CD4-positive, alpha-beta T cell (primary cell): ENCODE measurements around the gene PTPN23. TPM values are rescaled to one million over a fixed set of nuclear protein-coding genes. Genes with fewer than 3 reads are reported as not detected.
A peak's percentile ranks its signal among the peaks of the same experiment; 100 is the strongest.

Source experiments
- ATAC-seq: fragments of 200-7000 bp; cut with Tn5 transposase; one replicate; pipeline ENCODE4 v1.10.0; 2022; ENCODE audit warnings: mild to moderate bottlenecking; ENCODE audit not compliant: poor library complexity
- CTCF ChIA-PET: fragments of 350-600 bp; sonication (Branson Sonifier 250); formaldehyde crosslinking; loops from one replicate; lab custom pipeline; 2021; ENCODE audit warnings: antibody characterized with exemption, inconsistent platforms; lab: Charles Lee
- POLR2A ChIA-PET: fragments of 350-600 bp; sonication (Branson Sonifier 250); formaldehyde crosslinking; loops from one replicate; lab custom pipeline; 2021; ENCODE audit warnings: antibody characterized with exemption, inconsistent platforms; lab: Charles Lee
- DNase-seq, 14 experiments: peaks; one replicate each; pipeline ENCODE4 v3.0.0-alpha.2; 2013 to 2020; ENCODE audit warnings: mixed read lengths in 2 of 14
- H3K27ac ChIP-seq, 2 donors: one replicate each; pipeline versions ENCODE4 v1.5.1 to v1.7.0; 2013; ENCODE audit warnings: low read length in 2 of 2, low read depth in 1 of 2, mild to moderate bottlenecking in 1 of 2
- H3K27me3 ChIP-seq, 2 experiments: 1 replicate in 1 of 2; 2 replicates in 1 of 2; pipeline versions ENCODE4 v1.6.1 to v1.7.0; 2013; ENCODE audit warnings: low read length in 2 of 2, control low read depth in 1 of 2, mild to moderate bottlenecking in 1 of 2, moderate library complexity in 1 of 2; ENCODE audit not compliant: insufficient read depth in 2 of 2, control insufficient read depth in 1 of 2
- H3K36me3 ChIP-seq: one replicate; pipeline ENCODE4 v1.6.1; 2013; ENCODE audit warnings: low read length, control low read depth; ENCODE audit not compliant: insufficient read depth
- H3K4me1 ChIP-seq: one replicate; pipeline ENCODE4 v1.6.1; 2013; ENCODE audit warnings: low read length, control low read depth; ENCODE audit not compliant: insufficient read depth
- H3K4me3 ChIP-seq: one replicate; pipeline ENCODE4 v1.5.1; 2013; ENCODE audit warnings: mild to moderate bottlenecking, low read length, moderate library complexity
- H3K9me3 ChIP-seq, 2 experiments: 1 replicate in 1 of 2; 2 replicates in 1 of 2; pipeline versions ENCODE4 v1.6.1 to v1.7.0; 2013; ENCODE audit warnings: low read length in 2 of 2, mild to moderate bottlenecking in 2 of 2, control low read depth in 1 of 2, moderate library complexity in 1 of 2; ENCODE audit not compliant: control insufficient read depth in 1 of 2, insufficient read depth in 1 of 2
- H3K27ac Mint-ChIP-seq: one replicate; pipeline ENCODE4 v1.8.0; 2020; ENCODE audit warnings: mixed read lengths
- H3K27me3 Mint-ChIP-seq: one replicate; pipeline ENCODE4 v1.8.0; 2021; ENCODE audit warnings: mixed read lengths
- H3K36me3 Mint-ChIP-seq: one replicate; pipeline ENCODE4 v1.8.0; 2021; ENCODE audit warnings: low read depth, mixed read lengths
- H3K4me1 Mint-ChIP-seq: one replicate; pipeline ENCODE4 v1.8.0; 2021; ENCODE audit warnings: low read depth, mixed read lengths
- H3K4me3 Mint-ChIP-seq: one replicate; pipeline ENCODE4 v1.8.0; 2020; ENCODE audit warnings: mild to moderate bottlenecking, mixed read lengths
- H3K9me3 Mint-ChIP-seq: one replicate; pipeline ENCODE4 v1.8.0; 2020; ENCODE audit warnings: mixed read lengths
- CTCF ChIP-seq: fragments of 200-600 bp; IDR thresholded peaks from one replicate; pipeline ENCODE4 v1.8.0; 2022; ENCODE audit warnings: antibody characterized with exemption, mild to moderate bottlenecking
- intact Hi-C, 2 experiments: fragments of 100-400 bp; cut with DNase I in 1 of 2; cut with micrococcal nuclease in 1 of 2; formaldehyde crosslinking; loops; one replicate each; pipeline versions ENCODE4 v1.15.1 to v1.9.0; 2023 to 2025; cut with DNase I, micrococcal nuclease
- total RNA-seq, 174 experiments: library from RNA in 2 of 174; stranded (reverse) in 2 of 174; gene quantifications; one replicate each; pipeline ENCODE4 v1.2.3 and lab custom pipeline; 2021 to 2026

PTPN23 gene
- total RNA-seq, 2 experiments from 2014 or later, result 27.3 to 35.7 TPM

GRCh38 chr3:47422743-47423142 is 41.9 kb downstream of the PTPN23 start:
- Mint-ChIP-seq H3K4me3 (no peak overlapping the region), H3K27ac (peak overlapping the region; percentile 59), H3K27me3 (no peaks in the 10 kb centered on the region), H3K9me3 (no peaks in the 10 kb centered on the region), H3K4me1 (peaks cover 12% of the 10 kb centered on the region), H3K36me3 (peaks cover 36% of the 10 kb centered on the region)
- Histone ChIP-seq H3K27me3 (no peaks in the 10 kb centered on the region), H3K27ac (no peak overlapping the region), H3K9me3 (no peaks in the 10 kb centered on the region), H3K4me1 (peaks cover 17% of the 10 kb centered on the region), H3K36me3 (peaks cover 57% of the 10 kb centered on the region), H3K4me3 (no peak overlapping the region)
- DNase-seq (peak in 1 of 14 experiments; percentile 19), ATAC-seq (no peak)
- CTCF ChIA-PET, result interaction anchor here (2.8 kb wide), 1 partner anchor 54 kb away, joined by 51 read pairs; the partner anchor contains the start of gene SCAP
- TF ChIP-seq CTCF, result no peak
- intact Hi-C loops, result loop anchor here (5.0 kb wide), 2 partner anchors 380 to 570 kb away; partner anchors contain the start of gene DHX30 (in 1 of the 2)
- POLR2A ChIA-PET, result interaction anchor here (0.6 kb wide), 1 partner anchor 454 kb away, joined by 3 read pairs; no protein-coding TSS in a partner anchor

GRCh38 chr3:47423548-47424145 is 42.8 kb downstream of the PTPN23 start:
- H3K4me3 ChIP-seq, result no peak overlapping the region
- ATAC-seq (no peak), DNase-seq (no peak)
- H3K9me3 Mint-ChIP-seq, result no peaks in the 10 kb centered on the region
- intact Hi-C loops, result loop anchor here (5.0 kb wide), 2 partner anchors 379 to 569 kb away; partner anchors contain the start of gene DHX30 (in 1 of the 2)
- H3K27ac ChIP-seq, result no peak overlapping the region
- H3K27me3 ChIP-seq, result no peaks in the 10 kb centered on the region
- no peaks in the 10 kb centered on the region for H3K9me3 ChIP-seq
- peaks cover 45% of the 10 kb centered on the region for H3K36me3 Mint-ChIP-seq
- H3K4me1 ChIP-seq, result peaks cover 17% of the 10 kb centered on the region
- TF ChIP-seq CTCF, result no peak
- ChIA-PET CTCF (no interaction called here), POLR2A (no interaction called here)
- peaks cover 65% of the 10 kb centered on the region for H3K36me3 ChIP-seq
- H3K4me1 Mint-ChIP-seq, result peaks cover 12% of the 10 kb centered on the region
- H3K27me3 Mint-ChIP-seq, result no peaks in the 10 kb centered on the region
- H3K27ac Mint-ChIP-seq, result peak overlapping the region; percentile 59
- H3K4me3 Mint-ChIP-seq, result no peak overlapping the region

- ChIA-PET POLR2A (no interaction called here), CTCF (no interaction called here)
- peaks cover 50% of the 10 kb centered on the region for H3K36me3 Mint-ChIP-seq
- no peaks in the 10 kb centered on the region for H3K9me3 ChIP-seq
- DNase-seq (no peak), ATAC-seq (no peak)
- no peak overlapping the region for H3K4me3 Mint-ChIP-seq
- H3K9me3 Mint-ChIP-seq, result no peaks in the 10 kb centered on the region
- no peak overlapping the region for H3K27ac ChIP-seq
- no peak for TF ChIP-seq CTCF
- H3K36me3 ChIP-seq, result peaks cover 62% of the 10 kb centered on the region
- intact Hi-C loops, result loop anchor here (5.0 kb wide), 2 partner anchors 378 to 568 kb away; partner anchors contain the start of gene DHX30 (in 1 of the 2)
- H3K4me1 ChIP-seq, result peaks cover 17% of the 10 kb centered on the region
- H3K27me3 ChIP-seq, result no peaks in the 10 kb centered on the region
- no peak overlapping the region for H3K27ac Mint-ChIP-seq
- peaks cover 12% of the 10 kb centered on the region for H3K4me1 Mint-ChIP-seq
- no peaks in the 10 kb centered on the region for H3K27me3 Mint-ChIP-seq
- H3K4me3 ChIP-seq, result no peak overlapping the region
These were observed 43.9 kb downstream of the PTPN23 start for GRCh38 chr3:47424434-47425382.
